ENCODE measurements around the gene EMCN. TPM values are rescaled to one million over a fixed set of nuclear protein-coding genes. Genes with fewer than 3 reads are reported as not detected.

Gene EMCN
- total and polyA plus RNA-seq, 2 of the 8 experiments (the other 6 are each of a cell fraction or from before 2014, with no cell fraction given) = not detected

- FAIRE-seq (no peak), DNase-seq (ENCODE audit: low read depth in 1 of 2, low spot score in 2 of 2) (no peak)
- H2AFZ ChIP-seq (ENCODE audit: low read length) = no peak overlapping the region
- 86% methylated on average over 1 of the region's 1 CpG; no CpG with 5 or more reads in 1 of the 2 experiments for WGBS, 2 experiments (ENCODE audit: extremely low coverage in 1 of 2, insufficient coverage in 1 of 2, insufficient read length in 1 of 2, insufficient replicate concordance in 2 of 2, low coverage in 1 of 2, low lambda C conversion rate in 2 of 2, missing lambda C conversion rate in 1 of 2)
- H3K18ac ChIP-seq (ENCODE audit: extremely low read depth, low read length) = no peak overlapping the region
- H3K79me2 ChIP-seq (ENCODE audit: control insufficient read depth in 1 of 2, insufficient read depth in 2 of 2, low read length in 2 of 2) = no peaks in the 10 kb centered on the region
- no peak overlapping the region for H3K4ac ChIP-seq (replicated peaks; ENCODE audit: insufficient read length, low read depth, low read length)
- H3K14ac ChIP-seq (ENCODE audit: insufficient read length) = no peak overlapping the region
- H2BK120ac ChIP-seq (replicated peaks; ENCODE audit: low read depth, low read length) = no peak overlapping the region
- H3K79me1 ChIP-seq (ENCODE audit: low read depth, low read length) = no peaks in the 10 kb centered on the region
- H3K23me2 ChIP-seq (ENCODE audit: low read depth, low read length) = no peaks in the 10 kb centered on the region
- H3K4me3 ChIP-seq (ENCODE audit: extremely low read depth in 1 of 4, insufficient read depth in 2 of 4, low read depth in 3 of 4, low read length in 4 of 4) = no peak overlapping the region
- POLR2A ChIA-PET (ENCODE audit: partially characterized antibody) = no interaction called here
- no peak overlapping the region for H2AK5ac ChIP-seq (ENCODE audit: low read depth, low read length)
- H3K9me3 ChIP-seq (ENCODE audit: insufficient read depth in 2 of 2, low read depth in 1 of 2, low read length in 1 of 2) = no peaks in the 10 kb centered on the region
- H3K4me1 ChIP-seq (replicated peaks in 1 of 4; ENCODE audit: control insufficient read depth in 3 of 4, insufficient read depth in 4 of 4, low read length in 3 of 4) = no peaks in the 10 kb centered on the region
- no peak overlapping the region for H3K56ac ChIP-seq (replicated peaks; ENCODE audit: insufficient read length, low read depth, low read length)
- H3K36me3 ChIP-seq (ENCODE audit: control insufficient read depth in 2 of 4, insufficient read depth in 4 of 4, low read length in 3 of 4) = no peaks in the 10 kb centered on the region
- CTCF ChIA-PET (ENCODE audit: partially characterized antibody) = interaction anchor here (0.7 to 0.8 kb wide), 2 partner anchors 22 to 446 kb away, joined by 3 read pairs; no protein-coding TSS in a partner anchor
- no peak overlapping the region for H3K9ac ChIP-seq (replicated peaks in 1 of 4; ENCODE audit: extremely low read depth in 1 of 4, low read depth in 3 of 4, low read length in 3 of 4)
- TF ChIP-seq CHD1 (IDR thresholded peaks at IDR 0.05; ENCODE audit: low read depth, low read length) = no peak
- TF ChIP-seq RXRA (IDR thresholded peaks at IDR 0.05; ENCODE audit: insufficient read depth, low read depth, low read length) = no peak
- TF ChIP-seq SUZ12 (IDR thresholded peaks at IDR 0.05; ENCODE audit: low read length) = no peak
- no peak for TF ChIP-seq POU5F1 (IDR thresholded peaks at IDR 0.05; ENCODE audit: low read depth, low read length)
- no peak for TF ChIP-seq ASH2L (IDR thresholded peaks at IDR 0.05; ENCODE audit: low read length)
- no peak for TF ChIP-seq BRCA1 (IDR thresholded peaks at IDR 0.05; ENCODE audit: low read depth, low read length)
- no peak for TF ChIP-seq RBBP5 (IDR thresholded peaks at IDR 0.05; ENCODE audit: borderline replicate concordance, low read depth, low read length)
- H2BK20ac ChIP-seq (ENCODE audit: low read length) = no peak overlapping the region
- no peak overlapping the region for H4K91ac ChIP-seq (replicated peaks; ENCODE audit: insufficient read length, low read length)
- no peak overlapping the region for H2BK12ac ChIP-seq (ENCODE audit: low read depth, low read length)
- H2BK15ac ChIP-seq (ENCODE audit: low read length) = no peak overlapping the region
- no peak overlapping the region for H3K4me2 ChIP-seq (ENCODE audit: insufficient read depth in 1 of 2, low read depth in 2 of 2, low read length in 2 of 2)
- no peak overlapping the region for H4K8ac ChIP-seq (ENCODE audit: extremely low read depth, insufficient read depth, low read length)
- H4K5ac ChIP-seq (ENCODE audit: insufficient read length, low read depth, low read length) = no peak overlapping the region
- H2BK5ac ChIP-seq (ENCODE audit: low read depth, low read length) = no peak overlapping the region
- H3K27me3 ChIP-seq (replicated peaks in 1 of 4; ENCODE audit: control insufficient read depth in 3 of 4, extremely low read depth in 1 of 4, insufficient read depth in 3 of 4, low read length in 3 of 4) = no peaks in the 10 kb centered on the region
- H4K20me1 ChIP-seq (replicated peaks in 1 of 2; ENCODE audit: control insufficient read depth in 1 of 2, insufficient read depth in 2 of 2, low read length in 2 of 2) = no peaks in the 10 kb centered on the region
- no peak overlapping the region for H3K27ac ChIP-seq (ENCODE audit: low read depth, low read length)
- H3K23ac ChIP-seq (ENCODE audit: insufficient read length) = no peak overlapping the region
Measured at GRCh38 chr4:100469555-100469954, 48.3 kb downstream of the EMCN start.
